Measurements from ENCODE around the gene PRKCA.

PRKCA gene

DNA sequence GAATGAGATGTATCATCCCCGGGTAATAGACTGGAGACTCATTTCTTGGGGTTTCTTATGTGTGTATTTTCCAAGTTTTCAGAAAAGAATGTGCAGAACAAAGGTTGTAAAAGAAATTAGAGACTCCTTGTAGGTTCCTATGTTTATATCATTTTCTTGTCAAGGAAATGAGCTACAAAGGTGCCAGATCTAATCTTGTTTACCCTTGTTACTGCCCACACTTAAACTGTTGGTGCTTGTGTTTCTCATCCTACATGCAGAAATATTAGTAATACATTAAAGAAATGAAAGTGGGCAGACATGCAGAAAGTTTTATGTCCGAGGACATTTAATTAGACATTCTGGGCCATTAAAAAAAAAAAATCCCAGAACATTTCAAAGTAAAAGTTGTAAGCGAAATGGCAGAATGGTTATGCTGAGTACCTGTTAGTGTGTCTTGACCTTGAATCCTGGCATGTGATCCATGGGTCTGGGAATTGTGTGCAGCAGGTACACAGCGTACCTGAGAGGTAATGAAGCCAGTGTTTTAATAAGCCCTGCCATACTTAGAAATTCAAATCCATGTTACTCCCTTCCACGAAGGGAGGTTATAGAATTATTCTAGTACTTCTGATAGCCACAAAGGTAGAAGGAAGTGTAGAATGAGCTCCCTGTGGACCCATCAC lies 469.9 kb downstream of the PRKCA start:
- no peak for DNase-seq (ENCODE audit: low read depth in 2 of 2)

DNA sequence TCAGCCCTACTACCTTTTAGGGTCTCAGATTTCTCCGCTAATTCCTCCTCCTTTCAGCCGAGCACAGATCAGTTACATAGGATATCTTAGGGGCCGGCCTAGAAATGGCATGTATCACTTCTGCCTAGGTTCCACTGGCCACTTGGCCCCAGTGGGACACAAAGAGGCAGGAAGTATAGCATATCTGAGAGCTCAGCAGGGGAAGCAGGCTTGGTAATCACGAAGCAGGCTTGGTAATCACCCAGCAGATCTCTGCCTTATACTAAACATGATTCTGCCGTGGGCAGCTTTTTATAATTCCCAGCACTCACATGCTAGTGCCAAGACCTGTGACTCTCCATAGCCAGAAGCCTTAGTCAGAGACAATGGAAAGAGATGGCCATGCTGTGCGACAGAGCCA lies 472.9 kb downstream of the PRKCA start:
- no peak for DNase-seq (ENCODE audit: low read depth in 2 of 2)

DNA sequence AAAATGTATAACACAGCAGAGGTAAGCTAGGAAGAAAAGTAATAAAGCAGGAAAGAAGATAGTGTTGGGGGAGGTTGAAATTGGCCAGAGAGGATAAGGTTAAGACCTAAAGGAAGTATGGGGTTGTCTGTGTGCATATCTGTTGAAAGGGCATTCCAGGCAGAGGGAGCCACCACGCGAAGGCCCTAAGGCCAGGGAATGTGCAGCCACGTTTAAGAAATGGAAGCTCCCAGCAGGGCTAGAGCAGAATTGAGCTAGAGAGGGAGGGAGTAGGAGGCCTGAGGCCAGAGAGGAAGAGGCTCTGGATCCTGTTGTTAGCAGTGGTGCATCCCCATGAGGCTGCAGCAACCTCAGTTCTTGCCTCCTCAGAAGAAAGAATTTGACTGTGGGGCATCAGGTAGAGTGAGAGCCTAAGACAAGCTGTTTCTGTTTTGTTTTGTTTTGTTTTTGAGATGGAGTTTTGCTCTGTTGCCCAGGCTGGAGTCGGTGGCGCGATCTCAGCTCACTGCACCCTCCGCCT lies 473.5 kb downstream of the PRKCA start:
- no peak for DNase-seq (ENCODE audit: low read depth in 2 of 2)

DNA sequence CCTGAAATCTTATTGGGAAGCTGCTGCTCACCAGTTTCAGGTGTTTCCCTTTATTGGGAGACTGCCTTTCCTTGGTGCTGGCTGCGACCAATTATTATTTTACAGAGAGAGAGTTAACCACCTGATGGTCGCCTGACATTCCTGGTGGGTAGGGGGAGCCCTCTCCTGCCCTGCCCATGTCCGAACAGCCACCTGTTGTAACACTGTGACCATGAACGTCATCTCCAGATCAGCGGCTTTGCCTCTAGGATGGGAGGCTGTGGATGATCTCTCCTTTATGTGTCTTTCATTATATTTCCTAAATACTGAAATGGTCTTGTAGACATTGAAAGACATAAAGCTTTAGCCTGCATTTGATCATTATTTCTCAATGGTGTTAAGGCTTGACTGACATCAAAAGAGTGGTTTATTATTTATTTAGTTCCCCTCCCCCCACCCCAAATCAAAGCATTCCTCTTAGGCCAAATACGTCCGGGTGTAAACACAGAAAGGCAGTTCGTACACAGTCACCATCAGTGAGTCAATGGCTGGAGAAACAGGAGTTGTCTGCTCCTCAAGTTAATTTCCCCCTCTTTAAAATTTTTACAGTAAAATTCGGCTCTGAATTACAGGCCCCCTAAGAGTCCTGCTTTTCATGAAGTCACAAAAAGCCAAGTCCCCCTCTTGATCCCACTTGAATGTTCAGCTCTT lies 474.7 kb downstream of the PRKCA start:
- no peak for DNase-seq (ENCODE audit: low read depth in 2 of 2)

DNA sequence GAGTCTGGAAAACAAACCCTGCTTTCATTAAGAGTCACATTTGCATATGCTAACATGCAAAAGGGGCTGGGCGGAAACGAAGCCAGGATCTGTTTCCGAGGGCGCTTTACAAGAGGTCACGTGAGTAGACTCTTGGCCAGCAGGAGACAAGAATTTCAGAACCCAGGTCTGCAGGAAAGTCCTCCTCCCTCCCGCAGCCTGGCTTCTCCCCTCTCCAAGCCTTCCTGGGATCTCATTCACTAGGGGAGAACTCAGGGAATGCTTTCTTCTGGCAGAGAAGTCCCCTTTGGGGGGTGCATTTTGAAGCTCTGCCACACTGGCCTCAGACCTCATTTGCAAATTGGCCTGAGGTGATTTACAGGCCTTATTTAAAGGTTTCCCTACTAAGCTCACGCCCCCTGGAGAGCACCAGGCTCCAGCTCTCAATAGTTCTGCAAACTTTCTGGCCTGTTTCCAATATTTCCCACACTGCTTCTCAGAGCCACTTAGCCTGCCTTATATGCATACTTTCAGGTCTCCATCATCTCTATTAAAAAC lies 475.3 kb downstream of the PRKCA start:
- no peak for DNase-seq (ENCODE audit: low read depth in 2 of 2)

DNA sequence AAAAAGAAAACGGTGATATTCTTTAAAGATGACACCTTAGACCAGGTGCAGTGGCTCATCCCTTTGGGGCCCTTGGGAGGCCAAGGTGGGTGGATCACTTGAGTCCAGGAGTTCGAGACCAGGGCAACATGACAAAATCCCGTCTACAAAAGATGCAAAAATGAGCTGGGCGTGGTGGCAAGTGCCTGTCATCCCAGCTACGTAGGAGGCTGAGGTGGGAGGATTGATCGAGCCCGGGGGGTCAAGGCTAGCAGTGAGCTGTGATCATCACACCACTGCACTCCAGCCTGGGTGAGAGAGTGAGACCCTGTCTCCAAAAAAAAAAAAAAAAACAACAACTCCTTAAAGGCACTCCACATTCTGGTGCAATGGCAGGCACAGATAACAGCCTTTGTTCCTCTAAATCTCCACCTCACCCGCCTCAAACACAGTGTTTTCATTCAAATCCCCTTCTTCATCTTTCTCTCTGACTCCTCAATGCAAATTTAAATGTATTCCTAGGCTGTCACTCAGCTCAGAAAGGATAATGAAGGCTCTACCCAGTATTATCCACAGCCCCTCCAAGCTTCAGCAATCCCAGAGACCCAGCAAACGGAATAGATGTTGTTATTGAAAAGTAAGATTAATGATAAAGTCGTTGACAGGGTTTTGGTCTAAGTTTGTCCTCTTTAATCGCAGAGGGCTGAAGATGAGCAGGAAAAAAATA lies 476.3 kb downstream of the PRKCA start:
- no peak for DNase-seq (ENCODE audit: low read depth in 2 of 2)

DNA sequence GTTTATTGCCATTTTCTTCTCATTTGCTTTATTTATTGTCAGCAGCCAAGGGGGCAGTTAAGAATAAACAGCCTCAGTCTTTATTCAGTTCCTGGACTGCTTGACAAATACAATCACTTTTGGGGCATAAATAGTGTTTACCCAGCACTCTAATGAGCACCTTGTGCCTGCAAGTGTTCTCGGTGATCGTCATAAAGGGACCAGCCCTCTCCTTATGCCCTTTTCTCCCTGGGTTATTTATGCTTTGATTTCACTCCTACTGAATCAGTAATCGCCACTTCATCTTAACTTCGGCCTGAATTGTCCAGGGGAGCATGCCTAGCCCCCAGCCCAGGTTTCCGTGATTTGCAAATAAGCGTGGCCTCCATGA lies 476.8 kb downstream of the PRKCA start:
- DNase-seq (ENCODE audit: low read depth in 2 of 2), result no peak

DNA sequence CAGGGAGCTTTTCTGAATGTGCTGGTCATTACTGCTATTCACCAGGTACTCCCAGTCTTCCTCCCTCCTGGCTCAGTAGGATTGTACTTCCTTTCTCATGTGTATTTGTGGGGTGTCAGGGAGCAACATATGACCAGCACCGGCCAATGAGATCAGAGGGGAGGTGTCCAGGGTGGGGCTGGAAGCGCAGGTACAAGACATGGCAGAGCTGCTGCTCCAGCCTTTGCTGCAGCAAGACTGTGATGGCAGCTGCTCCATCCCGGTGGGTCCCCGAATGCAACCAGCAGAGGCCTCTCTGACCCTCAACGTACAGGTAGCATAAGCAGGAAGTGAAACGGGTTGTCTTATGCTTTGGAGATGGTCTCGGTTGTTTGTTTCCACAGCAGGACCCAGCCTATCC lies 478.7 kb downstream of the PRKCA start:
- DNase-seq (ENCODE audit: low read depth in 2 of 2), result no peak

DNA sequence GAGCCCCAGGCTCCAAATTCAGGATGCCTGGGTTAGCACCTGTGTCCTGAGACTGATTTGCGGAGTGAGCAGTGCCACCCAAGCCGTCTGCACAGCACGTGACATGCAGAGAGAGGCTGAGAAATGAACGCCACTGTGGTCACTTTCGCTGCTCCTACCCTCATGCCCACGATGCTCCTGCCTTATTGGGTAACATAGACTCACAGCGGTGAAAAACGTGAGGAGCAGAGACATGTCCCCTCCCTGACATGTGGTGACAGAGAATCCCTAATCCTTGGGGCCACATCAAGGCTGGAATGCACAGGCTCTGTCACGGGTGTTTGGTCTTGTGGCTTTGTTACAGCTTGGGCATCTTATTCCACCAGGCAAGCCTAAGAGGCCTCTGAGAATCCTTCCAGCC lies 480.4 kb downstream of the PRKCA start:
- DNase-seq (ENCODE audit: low read depth in 2 of 2), result no peak

DNA sequence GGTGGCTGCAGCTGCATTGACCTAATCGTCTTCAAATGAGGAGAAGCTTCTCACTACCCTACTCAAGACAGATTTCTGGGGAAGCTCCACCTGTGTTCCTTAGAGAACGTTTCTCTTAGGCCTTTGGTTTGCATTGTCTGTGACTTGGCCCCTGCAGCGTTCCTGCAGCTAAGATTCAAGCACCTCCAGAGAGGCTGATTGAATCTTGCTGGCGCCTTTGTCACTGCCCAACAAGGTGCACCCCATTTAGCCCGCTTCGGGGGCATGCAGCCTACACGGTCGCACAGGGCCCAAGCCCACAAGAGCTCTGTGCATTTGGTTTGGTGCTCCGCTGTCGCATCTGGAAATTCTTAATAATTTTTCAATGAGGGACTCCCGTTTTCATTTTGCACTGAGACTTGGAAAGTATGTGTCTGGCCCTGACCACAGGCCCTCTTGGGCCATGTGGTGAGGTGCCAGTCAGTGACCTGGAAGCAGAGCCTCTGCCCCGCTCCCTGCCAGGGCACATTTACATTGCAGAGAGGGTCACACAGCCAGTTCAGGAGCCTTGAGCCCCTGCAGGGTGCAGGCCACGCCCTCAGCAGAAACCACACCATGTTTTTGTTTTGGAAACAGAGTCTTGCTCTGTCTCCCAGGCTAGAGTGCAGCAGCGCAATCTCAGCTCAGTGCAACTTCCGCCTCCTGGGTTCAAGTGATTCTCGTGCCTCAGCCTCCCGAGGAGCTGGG lies 481.4 kb downstream of the PRKCA start:
- DNase-seq (ENCODE audit: low read depth in 2 of 2), result no peak

DNA sequence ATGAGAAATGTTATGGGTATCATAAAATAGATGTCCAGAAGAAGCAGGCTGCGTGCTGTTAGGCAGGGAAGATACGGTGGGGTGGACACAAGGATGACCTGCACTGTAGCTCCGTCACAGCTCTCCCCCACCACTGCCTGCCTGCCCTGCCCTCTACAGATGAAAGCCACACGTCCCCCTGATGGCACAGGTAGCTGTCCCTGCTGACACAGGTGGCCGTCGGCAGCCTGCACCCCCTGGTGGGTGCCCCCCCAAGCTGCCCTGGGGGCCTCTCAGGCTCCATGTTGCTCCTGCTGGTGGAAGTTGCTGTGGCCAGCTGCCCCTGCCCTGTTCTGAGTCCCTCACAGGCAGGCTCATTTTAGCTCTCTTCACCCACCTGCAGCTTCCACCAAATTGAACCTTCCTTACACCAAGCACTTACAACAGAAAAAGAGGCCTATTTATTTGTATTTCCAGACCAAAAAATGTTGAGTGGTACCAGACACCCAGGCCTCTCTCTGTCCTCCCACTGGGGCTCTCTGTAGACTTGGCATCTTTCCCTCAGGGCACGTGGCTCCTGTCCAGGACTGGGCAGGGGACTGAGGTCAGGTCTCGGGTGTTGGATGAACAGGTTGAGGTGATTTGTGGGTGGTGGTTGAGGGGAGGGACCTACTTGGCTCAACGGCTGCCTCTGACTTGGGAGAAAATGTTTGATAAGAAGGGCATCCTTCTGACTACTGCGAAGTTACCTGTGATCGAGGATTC lies 482.4 kb downstream of the PRKCA start:
- no peak for DNase-seq (ENCODE audit: low read depth in 2 of 2)

DNA sequence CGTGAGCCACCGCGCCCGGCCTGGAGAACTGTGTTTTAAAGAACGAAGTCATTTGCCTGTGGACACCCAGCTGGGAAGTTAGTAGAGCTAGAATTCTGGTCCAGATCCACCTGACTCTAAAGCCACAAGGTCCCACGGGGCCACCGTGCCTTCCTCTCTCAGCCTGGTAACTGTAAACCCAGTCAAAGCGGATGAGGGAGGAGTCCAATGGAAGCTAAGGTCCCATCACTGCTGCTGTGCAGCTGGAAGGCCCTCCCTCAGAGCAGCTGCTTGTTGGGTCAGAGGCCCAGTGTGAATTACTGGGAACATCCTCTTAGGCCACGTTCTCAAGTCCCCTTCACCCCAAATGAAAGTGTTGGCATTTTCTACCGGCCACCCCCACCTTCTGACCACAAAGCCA lies 483.7 kb downstream of the PRKCA start:
- DNase-seq (ENCODE audit: low read depth in 2 of 2), result no peak

DNA sequence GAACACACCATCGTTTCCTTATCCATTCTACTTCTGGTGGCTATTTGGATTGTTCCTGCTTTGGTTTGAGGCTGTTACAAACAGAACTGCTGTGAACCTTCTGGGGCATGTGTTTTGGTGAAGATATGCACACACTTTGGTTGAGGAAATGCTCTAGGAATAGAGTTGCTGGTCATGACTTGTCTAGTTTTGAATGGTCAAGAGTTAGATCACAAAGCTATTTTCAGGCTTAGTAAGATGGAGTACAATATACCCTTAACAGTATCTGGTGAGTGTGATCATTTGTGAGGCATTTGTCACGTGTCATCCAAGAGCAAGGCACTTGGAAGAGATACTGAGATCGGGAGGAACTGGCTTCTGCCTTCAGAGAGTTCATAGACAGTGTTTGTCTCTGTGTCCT lies 485.5 kb downstream of the PRKCA start:
- DNase-seq (ENCODE audit: low read depth in 2 of 2), result no peak

DNA sequence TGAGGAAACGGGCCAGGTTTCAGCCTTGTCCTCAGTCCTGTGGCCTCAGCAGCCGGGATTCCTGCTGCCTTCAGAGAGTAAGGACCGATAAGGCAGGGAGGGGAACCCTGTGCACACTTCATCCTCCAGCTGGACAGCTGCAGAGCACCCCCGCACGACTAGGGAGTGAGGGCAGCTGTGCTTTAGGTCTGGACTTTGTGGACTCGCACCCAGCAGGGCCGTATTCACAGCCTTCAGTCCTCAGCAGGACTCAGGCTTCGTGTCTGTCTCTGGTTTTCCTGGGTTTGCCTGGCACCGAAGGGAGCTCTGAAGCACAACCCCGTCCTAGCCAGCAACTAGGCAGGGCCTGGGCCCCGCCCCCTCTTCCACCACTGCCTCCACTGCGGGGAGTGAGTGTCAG lies 486.7 kb downstream of the PRKCA start:
- no peak for DNase-seq (ENCODE audit: low read depth in 2 of 2)

DNA sequence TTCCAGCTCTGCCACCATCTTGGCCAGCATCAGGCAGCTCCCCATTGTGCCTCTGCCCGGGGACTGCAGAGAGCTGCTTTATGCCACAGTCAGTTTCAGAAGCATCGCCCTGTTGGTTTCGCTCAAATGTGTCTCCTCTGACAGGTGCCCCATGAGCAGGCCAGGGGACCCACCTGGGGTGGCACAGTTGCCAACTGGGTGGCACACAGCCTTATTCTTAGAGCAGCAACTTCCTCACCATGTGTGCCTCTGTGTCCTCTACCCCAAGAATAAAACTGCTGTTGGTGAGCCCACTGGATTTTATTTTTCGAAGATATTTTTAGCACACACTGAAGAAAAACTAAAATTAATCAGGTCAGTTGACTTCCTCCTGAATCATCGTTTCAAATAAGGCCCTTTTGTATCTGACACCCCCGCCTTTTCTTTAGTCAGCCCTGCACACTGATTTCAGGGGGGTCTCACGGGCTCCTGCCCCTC lies 487.6 kb downstream of the PRKCA start:
- DNase-seq (ENCODE audit: low read depth in 2 of 2), result no peak

DNA sequence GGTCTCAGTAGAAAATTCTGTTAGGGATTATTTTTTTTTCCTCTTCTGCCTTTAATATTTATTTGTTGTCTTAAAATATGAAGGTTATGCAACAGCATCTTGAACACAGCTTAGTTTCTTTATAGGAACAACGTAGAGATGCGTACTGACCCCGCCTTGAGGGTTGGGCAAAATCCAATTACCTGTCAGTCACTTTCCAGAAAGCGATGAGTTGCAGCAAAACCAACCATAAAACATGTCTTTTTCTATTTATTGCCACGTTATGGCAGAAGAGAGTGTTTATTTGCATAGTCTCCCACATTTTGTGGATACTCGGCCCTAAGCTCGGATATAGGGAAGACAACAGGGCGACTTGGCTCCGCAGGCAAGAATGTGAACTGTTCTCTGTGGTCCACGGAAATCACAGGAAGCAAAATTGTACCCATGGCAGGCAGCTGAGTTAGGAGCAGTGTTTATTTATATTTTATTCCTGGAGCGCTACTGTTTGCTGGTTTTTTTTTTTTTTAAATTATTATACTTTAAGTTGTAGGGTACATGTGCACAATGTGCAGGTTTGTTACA lies 488.2 kb downstream of the PRKCA start:
- no peak for DNase-seq (ENCODE audit: low read depth in 2 of 2)

DNA sequence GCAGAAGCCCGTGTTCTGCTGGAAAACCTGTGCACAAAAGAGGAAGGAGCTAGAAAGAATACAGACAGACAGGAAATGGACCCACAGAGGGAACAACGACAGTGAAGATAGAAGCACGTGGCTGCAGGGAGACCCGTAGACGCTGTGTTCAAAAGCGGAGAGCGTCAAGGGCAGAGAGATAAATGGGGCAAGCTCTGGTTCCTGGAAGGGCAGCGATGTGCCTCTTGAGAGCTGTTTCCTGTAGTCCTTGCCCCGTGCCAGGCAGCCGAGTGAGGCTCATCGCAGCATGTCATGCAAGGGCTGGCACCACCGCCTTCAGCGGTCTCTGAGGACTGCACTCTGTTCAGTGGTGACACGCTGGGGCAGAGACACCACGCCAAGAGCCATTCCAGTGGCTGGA lies 488.9 kb downstream of the PRKCA start:
- no peak for DNase-seq (ENCODE audit: low read depth in 2 of 2)

DNA sequence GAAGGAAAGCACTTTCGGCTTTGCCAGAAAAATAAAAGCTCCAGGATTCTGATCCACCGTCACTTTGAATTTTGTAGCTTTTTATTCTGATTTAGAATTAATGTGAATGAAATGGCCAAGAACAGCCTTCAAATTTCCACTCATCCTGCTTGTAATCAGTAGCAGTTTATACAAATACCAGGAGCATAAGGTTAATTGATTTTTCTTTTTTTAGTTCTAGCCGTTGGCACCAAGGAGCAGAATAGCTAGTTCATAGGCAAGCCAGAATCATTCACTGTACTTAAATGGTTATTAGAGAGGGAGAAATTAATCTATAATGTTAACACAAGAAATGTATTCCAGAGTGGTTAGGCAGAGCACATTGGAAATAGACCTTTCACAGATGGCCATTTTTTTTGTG lies 491.4 kb downstream of the PRKCA start:
- DNase-seq (ENCODE audit: low read depth in 2 of 2), result no peak

DNA sequence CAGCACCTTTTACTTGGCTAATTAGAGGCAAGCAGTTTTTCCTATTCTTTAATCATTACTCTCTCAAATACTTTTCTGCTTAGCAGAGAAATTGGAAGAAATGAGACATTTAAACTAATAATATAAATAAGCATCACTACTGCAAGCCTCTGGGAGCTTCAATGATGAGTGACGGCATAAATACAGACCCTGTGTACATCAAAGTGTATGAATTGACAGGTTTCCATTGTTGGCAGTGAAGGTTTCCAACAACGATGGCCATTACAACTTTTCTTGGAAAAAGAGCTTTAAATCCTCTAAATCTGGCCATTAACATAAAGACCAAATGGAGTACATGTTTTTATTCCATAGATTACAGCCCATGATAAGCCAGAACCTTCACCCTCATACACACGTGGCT lies 493.1 kb downstream of the PRKCA start:
- no peak for DNase-seq (ENCODE audit: low read depth in 2 of 2)

DNA sequence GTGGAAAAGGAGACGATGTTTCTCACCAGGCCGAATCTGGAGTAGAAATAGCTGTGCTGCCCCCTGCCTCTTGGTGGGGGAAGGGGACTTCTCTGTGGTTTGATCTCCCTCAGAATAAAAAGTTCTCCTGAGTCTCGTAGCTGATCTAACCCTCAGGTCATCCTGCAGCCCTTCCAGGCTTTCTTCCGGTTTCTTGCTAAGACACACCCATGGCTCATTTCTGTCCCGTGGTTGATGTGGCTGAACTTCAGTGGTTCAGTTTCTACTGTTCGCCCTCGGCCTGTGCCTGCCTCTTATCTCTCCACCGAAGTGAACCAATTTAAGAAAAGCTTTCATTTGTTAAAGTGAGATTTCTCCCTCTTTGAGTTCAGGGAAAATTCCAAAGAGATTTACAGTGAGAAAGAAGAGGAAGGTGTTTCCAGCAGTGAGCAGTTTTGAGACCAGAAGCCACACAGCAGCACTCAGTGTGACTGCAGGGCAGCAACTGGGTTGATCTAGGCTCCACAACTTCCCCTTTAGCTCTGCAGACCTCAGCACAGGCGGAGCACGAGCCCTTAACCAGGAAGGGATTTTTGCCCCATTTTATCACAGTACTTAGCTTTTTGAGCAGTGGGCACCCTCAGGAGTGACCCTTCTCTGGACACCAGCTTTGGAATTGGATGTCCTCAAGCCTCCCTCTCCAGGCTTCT lies 497.6 kb downstream of the PRKCA start:
- DNase-seq (ENCODE audit: low read depth in 2 of 2), result no peak

Measured in activated CD4-positive, alpha-beta T cell treated with anti-CD3 and anti-CD28 coated beads for 24 hours (primary cell).